Measurements from ENCODE around the gene TMED3.
"Not testable (repeated sequence)": the region's sequence is repeated elsewhere in the genome, so short reads cannot be mapped to it uniquely, and the experiment has no call there.

The TMED3 gene

GRCh38 chr15:79319973-79320372 is 9.1 kb downstream of the TMED3 start:
- not testable (repeated sequence) for DNase-seq

DNA sequence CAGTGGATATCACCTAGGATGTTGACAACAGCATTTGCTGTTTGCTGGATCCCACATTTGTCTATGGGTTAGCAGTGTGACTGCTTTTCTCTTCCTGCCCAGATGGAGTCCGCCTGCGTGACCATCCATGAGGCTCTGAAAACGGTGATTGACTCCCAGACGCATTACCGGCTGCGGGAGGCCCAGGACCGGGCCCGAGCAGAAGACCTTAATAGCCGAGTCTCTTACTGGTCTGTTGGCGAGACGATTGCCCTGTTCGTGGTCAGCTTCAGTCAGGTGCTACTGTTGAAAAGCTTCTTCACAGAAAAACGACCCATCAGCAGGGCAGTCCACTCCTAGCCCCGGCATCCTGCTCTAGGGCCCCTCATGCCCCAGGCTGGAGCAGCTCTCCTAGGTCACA is 11.0 kb downstream of the TMED3 start:
- DNase-seq, result no peak

DNA sequence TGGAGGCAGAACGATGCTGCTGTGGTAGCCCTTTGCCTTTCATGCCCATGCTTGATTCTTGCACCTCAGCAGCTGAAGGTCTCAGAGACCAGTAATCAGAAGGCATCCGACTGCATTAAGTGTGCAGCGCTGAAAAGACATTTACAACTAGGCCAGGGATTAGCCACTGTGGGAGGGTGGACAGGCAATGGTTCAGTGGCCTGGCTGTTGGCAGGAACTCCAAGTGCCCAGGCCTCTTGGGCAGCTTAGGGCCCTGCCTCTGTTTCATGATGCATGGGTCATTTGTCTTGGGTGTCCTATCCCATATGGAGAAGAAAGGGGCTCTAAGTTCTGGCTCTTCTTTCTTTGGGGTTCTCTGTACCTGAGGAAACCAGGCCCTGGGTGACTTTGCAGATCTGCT is 11.4 kb downstream of the TMED3 start:
- DNase-seq, result no peak

GRCh38 chr15:79322945-79323344 is 12.0 kb downstream of the TMED3 start:
- no peak for DNase-seq

DNA sequence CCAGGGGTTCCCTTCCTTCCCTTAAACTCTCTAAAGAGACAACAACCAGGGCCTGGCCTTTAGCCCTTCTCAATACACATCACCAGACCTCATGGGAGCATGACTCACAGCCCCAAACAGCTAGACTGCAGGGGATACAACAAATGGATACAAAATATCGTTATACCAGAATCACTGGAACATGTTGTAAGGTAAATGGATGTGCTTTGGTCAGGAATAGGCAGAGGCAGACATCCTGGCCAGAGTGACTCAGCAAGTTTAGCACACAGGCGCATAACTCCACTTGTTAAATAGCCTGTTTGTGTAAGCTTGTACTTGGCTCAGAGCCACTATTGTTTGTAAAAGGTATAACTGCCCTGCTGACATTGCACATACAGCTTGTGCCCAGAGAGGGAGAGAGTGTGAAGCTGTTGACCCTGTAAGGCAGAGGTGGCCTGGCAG is 18.3 kb downstream of the TMED3 start:
- no peak for DNase-seq

DNA sequence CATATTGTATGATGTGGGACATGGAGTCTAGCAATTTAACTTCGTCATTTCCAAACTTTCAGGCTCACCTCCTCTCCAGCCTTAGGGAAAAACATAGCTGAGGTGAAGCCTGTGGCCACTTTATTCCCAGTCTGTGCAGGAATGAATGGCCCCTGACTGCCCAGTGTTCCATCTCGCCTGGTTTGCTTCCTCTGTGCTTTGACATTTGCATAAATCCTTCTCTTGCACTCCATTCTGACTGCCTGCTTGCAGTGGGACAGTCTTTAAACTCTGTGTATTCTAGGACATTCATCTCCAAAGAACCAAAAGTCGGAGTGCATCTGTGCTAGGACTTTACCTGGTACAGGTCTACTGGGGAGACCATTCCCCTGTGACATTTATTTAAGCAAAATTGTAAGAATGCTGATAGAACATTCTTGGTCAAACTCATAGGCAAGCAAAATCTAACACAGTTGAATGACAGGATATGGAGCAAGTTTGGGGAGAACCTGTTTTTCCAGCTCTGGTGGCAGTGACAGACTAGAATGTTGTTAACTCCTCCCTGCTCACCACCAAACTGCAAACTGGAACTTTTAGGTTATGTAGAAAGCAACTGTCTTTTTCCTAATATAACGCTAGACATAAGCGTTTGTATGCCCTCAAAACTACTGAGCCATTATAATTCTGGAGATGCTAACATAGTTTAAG is 22.1 kb downstream of the TMED3 start:
- no peak for DNase-seq

DNA sequence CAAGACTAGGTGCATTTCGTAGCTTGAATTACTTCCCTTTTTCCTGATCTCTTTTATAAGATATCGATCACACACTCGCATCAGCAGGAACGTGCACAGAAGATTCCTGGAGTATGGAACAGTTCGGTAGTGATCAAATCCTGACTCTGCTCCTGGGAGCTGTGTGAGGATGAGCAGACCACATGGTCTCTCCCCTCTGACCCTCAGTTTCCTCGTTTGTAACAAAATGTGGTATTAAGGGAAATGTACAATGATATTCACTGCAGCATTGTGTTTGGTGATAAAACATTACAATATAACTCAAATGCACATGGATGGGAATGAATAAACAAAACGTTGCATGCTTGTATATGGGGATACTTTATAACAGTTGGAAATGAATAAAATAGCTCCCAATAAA is 26.7 kb downstream of the TMED3 start:
- DNase-seq, result no peak

GRCh38 chr15:79339588-79340314 is 28.8 kb downstream of the TMED3 start:
- DNase-seq, result no peak

GRCh38 chr15:79340315-79340602 is 29.3 kb downstream of the TMED3 start:
- DNase-seq, result no peak

DNA sequence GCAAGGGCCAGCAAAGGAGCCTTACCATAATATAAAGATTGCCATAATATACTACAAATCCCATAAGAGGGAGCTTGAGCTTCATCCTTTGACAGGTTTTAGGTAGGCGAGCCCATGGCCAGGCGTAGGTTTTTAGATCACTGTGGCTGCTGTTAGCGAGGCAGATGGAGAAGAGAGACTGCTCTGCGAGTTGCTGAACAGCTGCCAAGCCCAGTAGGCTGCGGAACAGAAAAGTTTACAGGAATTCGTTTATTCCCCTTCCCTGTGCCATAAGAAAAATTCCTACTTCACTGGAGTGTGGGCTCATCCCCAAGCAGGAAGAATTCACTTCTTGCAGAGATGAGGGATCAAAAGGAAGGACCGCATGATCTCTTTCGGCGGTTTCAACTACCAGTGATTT is 30.5 kb downstream of the TMED3 start:
- no peak for DNase-seq

- no peak for DNase-seq
These were observed 38.6 kb downstream of the TMED3 start for GRCh38 chr15:79349525-79349924.

DNA sequence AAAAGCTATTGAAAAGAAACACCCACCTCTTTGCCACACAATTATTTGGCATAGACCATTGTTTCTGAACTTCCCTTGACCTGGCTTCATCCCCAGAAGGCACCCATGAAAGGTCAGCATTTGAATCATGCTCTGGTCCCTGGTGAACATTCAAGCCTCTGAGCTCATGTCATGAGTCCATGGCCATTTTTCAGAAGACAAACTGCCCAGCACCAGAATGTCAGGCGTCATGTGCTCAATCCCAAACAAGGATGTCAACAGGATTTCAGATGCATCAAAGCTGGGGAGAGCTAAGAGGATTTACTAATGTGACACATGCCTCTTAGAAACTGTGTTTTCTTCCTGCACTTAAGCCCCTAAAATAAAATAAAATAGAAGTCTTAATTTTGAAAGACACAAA is 41.3 kb downstream of the TMED3 start:
- no peak for DNase-seq

GRCh38 chr15:79357566-79357965 is 46.7 kb downstream of the TMED3 start:
- no peak for DNase-seq

DNA sequence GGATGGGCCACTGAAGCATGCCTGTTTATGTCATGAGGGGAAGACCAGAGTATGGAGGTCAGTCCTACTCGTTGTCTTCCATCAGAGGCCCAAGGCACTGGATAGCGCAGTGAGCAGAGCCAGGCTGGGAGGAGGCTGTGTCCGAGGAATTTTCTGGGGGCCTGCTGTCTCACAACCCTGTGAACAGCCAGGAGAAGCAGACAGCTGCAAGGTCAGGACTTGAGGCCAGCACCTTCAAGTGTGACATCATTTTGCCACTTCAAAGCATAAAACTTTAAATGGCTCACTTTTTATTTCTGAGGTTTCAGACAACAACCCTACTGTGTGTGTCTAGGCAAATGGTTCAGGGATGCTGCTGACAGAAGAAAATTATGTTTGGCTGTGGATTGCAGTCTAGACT is 47.2 kb downstream of the TMED3 start:
- no peak for DNase-seq

GRCh38 chr15:79364571-79365240 is 53.8 kb downstream of the TMED3 start:
- DNase-seq, result no peak

GRCh38 chr15:79365765-79366164 is 54.9 kb downstream of the TMED3 start:
- no peak for DNase-seq

DNA sequence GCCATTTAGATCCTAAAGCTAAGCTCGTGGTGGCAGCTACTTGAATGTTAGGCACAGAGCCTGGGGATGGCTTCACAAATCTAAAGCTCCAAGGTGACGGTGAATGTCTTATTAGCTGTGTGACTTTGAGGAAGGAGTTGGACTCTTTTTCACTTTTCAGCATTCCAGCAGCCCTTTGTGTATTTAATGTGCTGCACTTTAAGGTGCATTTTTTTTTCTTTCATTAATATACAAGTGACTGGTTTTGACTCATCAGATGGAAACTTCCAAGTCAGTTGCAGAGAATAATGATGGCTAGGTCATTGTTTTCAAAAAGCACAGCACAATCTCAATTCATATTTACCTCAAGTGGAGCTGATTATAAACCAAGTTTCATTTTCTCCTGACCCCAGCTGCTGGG is 55.8 kb downstream of the TMED3 start:
- DNase-seq, result no peak

DNA sequence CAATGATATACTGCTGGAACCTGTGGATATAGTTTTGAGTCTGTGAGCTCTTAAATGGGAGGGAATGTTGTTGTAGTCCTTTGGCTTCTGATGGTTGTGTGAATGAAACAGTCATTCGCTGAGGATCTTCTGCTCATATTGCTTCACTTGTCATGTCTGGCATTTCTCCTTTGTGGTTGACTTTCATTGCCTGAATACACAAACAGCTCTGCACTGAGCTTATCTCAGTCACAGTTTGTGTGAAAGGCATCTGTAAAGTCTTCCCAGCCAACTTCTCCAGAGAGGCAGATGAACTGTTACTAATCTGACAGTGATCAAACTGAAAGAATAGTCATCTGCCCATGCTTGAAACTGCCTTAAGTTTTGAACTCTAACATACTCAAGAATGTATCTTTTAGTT is 59.8 kb downstream of the TMED3 start:
- no peak for DNase-seq

- no peak for DNase-seq
These were observed 60.7 kb downstream of the TMED3 start for GRCh38 chr15:79371591-79371990.

DNA sequence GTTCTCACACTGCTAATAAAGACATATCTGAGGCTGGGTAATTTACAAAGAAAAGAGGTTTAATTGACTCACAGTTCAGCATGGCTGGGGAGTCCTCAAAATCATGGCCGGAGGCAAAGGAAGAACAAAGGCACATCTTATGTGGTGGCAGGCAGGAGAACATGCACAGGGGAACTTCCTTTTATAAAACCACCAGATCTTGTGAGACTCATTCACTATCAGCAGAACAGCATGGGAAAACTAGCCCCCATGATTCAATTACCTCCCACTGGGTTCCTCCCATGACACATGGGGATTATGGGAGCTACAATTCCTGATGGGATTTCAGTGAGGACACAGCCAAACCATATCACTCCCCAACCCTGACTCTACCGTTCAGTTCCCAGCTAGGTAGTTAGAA is 61.5 kb downstream of the TMED3 start:
- DNase-seq, result no peak
